ENCODE measurements around the gene SF1. TPM values are rescaled to one million over a fixed set of nuclear protein-coding genes. Genes with fewer than 3 reads are reported as not detected.

Gene SF1
- total RNA-seq, 1 donor from 2014 or later = 533 TPM

GRCh38 chr11:64741375-64742086 lies 36.8 kb downstream of the SF1 start:
- DNase-seq (ENCODE audit: low spot score in 2 of 2, unreplicated experiment in 2 of 2) = no peak
- H3K27ac Mint-ChIP-seq = no peak overlapping the region
- TF ChIP-seq CTCF (IDR thresholded peaks at IDR 0.05; ENCODE audit: unreplicated experiment) = no peak
- no peaks in the 10 kb centered on the region for H3K36me3 Mint-ChIP-seq
- H3K9me3 Mint-ChIP-seq = no peaks in the 10 kb centered on the region
- peak overlapping the region; percentile 31 for H3K4me3 Mint-ChIP-seq
- H3K4me1 Mint-ChIP-seq = peaks cover 16% of the 10 kb centered on the region
- peaks cover 75% of the 10 kb centered on the region for H3K27me3 Mint-ChIP-seq (ENCODE audit: low read depth)

GRCh38 chr11:64739871-64740270 lies 38.5 kb downstream of the SF1 start:
- Mint-ChIP-seq H3K9me3 (no peaks in the 10 kb centered on the region), H3K4me3 (no peak overlapping the region), H3K27me3 (ENCODE audit: low read depth) (peaks cover 71% of the 10 kb centered on the region), H3K36me3 (no peaks in the 10 kb centered on the region), H3K4me1 (peaks cover 13% of the 10 kb centered on the region), H3K27ac (no peak overlapping the region)
- DNase-seq (ENCODE audit: low spot score in 2 of 2, unreplicated experiment in 2 of 2) = no peak
- TF ChIP-seq CTCF (IDR thresholded peaks at IDR 0.05; ENCODE audit: unreplicated experiment) = no peak

- TF ChIP-seq CTCF (IDR thresholded peaks at IDR 0.05; ENCODE audit: unreplicated experiment) = no peak
- Mint-ChIP-seq H3K27ac (no peak overlapping the region), H3K4me3 (no peak overlapping the region)
Observed at GRCh38 chr11:64736654-64737053, 41.7 kb downstream of the SF1 start.

GRCh38 chr11:64735725-64736259 lies 42.5 kb downstream of the SF1 start:
- no peaks in the 10 kb centered on the region for H3K36me3 Mint-ChIP-seq
- H3K27me3 Mint-ChIP-seq (ENCODE audit: low read depth) = peaks cover 58% of the 10 kb centered on the region

More at GRCh38 chr11:64736654-64737053, 41.7 kb downstream of the SF1 start:
- Mint-ChIP-seq H3K9me3 (no peaks in the 10 kb centered on the region), H3K4me1 (no peaks in the 10 kb centered on the region), H3K36me3 (no peaks in the 10 kb centered on the region), H3K27me3 (ENCODE audit: low read depth) (peaks cover 62% of the 10 kb centered on the region)
- DNase-seq (ENCODE audit: low spot score in 2 of 2, unreplicated experiment in 2 of 2) = no peak

More at GRCh38 chr11:64735725-64736259, 42.5 kb downstream of the SF1 start:
- no peak for DNase-seq (ENCODE audit: low spot score in 2 of 2, unreplicated experiment in 2 of 2)
- no peaks in the 10 kb centered on the region for H3K9me3 Mint-ChIP-seq
- no peak overlapping the region for H3K27ac Mint-ChIP-seq
- no peak for TF ChIP-seq CTCF (IDR thresholded peaks at IDR 0.05; ENCODE audit: unreplicated experiment)
- no peaks in the 10 kb centered on the region for H3K4me1 Mint-ChIP-seq
- H3K4me3 Mint-ChIP-seq = no peak overlapping the region
